BJ (cell line): ENCODE results near the gene PYGO1. TPM values are rescaled to one million over a fixed set of nuclear protein-coding genes. Genes with fewer than 3 reads are reported as not detected.
"Not testable (repeated sequence)": the region's sequence is repeated elsewhere in the genome, so short reads cannot be mapped to it uniquely, and the experiment has no call there.

Experiments used
- CTCF ChIA-PET: fragments of 350-600 bp; formaldehyde crosslinking; extraction: SDS; loops from one replicate; lab custom pipeline; 2021; ENCODE audit warnings: antibody characterized with exemption, inconsistent platforms; lab: Yijun Ruan, JAX
- POLR2A ChIA-PET: fragments of 300-600 bp; sonication (Branson Sonifier 250); formaldehyde crosslinking; extraction: SDS; loops from one replicate; lab custom pipeline; 2021; ENCODE audit warnings: antibody characterized with exemption; lab: Charles Lee
- DNase-seq: peaks from one replicate; pipeline ENCODE4 v3.0.0-alpha.2; 2011; ENCODE audit warnings: low read depth
- H3K27me3 ChIP-seq: 2 replicates; pipeline ENCODE4 v1.6.0; 2011; ENCODE audit warnings: low read length; ENCODE audit not compliant: control insufficient read depth, insufficient read depth
- H3K36me3 ChIP-seq: 2 replicates; pipeline ENCODE4 v1.5.1; 2011; ENCODE audit warnings: low read length; ENCODE audit not compliant: control insufficient read depth, insufficient read depth
- H3K4me3 ChIP-seq: 2 replicates; pipeline ENCODE4 v1.5.1; 2011; ENCODE audit warnings: low read depth, mild to moderate bottlenecking, control low read depth, low read length
- CTCF ChIP-seq: IDR thresholded peaks from 2 replicates; pipeline ENCODE4 v1.5.1; 2011; ENCODE audit warnings: low read depth, mild to moderate bottlenecking, control low read depth, inconsistent platforms, low read length, moderate library complexity; ENCODE audit not compliant: insufficient read depth
- polyA plus RNA-seq: library from polyadenylated mRNA; depleted of rRNA; stranded (reverse); fragments of >200 nt; gene quantifications from 2 replicates; pipeline ENCODE4 v1.2.3, GENCODE V29; 2011

The PYGO1 gene
- polyA plus RNA-seq, 1 experiment: 3.1 TPM

- POLR2A ChIA-PET: no interaction called here
- TF ChIP-seq CTCF: no peak
Observed at GRCh38 chr15:55513152-55513551, 75.0 kb downstream of the PYGO1 start.

GRCh38 chr15:55507567-55507966, 80.6 kb downstream of the PYGO1 start:
- no peak overlapping the region for H3K4me3 ChIP-seq
- TF ChIP-seq CTCF: no peak
- H3K36me3 ChIP-seq: no peaks in the 10 kb centered on the region
- H3K27me3 ChIP-seq: no peaks in the 10 kb centered on the region
- POLR2A ChIA-PET: no interaction called here
- no peak for DNase-seq
- CTCF ChIA-PET: interaction anchor here (1.4 kb wide), 1 partner anchor 19 kb away, joined by 4 read pairs; no protein-coding TSS in a partner anchor

More at GRCh38 chr15:55513152-55513551, 75.0 kb downstream of the PYGO1 start:
- H3K4me3 ChIP-seq: no peak overlapping the region
- CTCF ChIA-PET: interaction anchor here (0.9 to 5.5 kb wide), 4 partner anchors 13 to 130 kb away, joined by 3 to 42 read pairs (median 9); no protein-coding TSS in a partner anchor
- H3K36me3 ChIP-seq: no peaks in the 10 kb centered on the region
- DNase-seq: no peak
- H3K27me3 ChIP-seq: no peaks in the 10 kb centered on the region

GRCh38 chr15:55505407-55505806, 82.7 kb downstream of the PYGO1 start:
- POLR2A ChIA-PET: not testable (repeated sequence)
- CTCF ChIA-PET: interaction anchor here (1.8 kb wide), 1 partner anchor 9 kb away, joined by 6 read pairs; no protein-coding TSS in a partner anchor

GRCh38 chr15:55499151-55499550, 89.0 kb downstream of the PYGO1 start:
- DNase-seq: no peak
- no peaks in the 10 kb centered on the region for H3K27me3 ChIP-seq
- ChIA-PET CTCF (no interaction called here), POLR2A (no interaction called here)
- TF ChIP-seq CTCF: no peak
- H3K4me3 ChIP-seq: no peak overlapping the region
- no peaks in the 10 kb centered on the region for H3K36me3 ChIP-seq

More at GRCh38 chr15:55505407-55505806, 82.7 kb downstream of the PYGO1 start:
- not testable (repeated sequence) for DNase-seq, H3K27me3 ChIP-seq, H3K4me3 ChIP-seq, H3K36me3 ChIP-seq

GRCh38 chr15:55498109-55498938, 89.8 kb downstream of the PYGO1 start:
- CTCF ChIA-PET: interaction anchor here (0.6 to 0.7 kb wide), 2 partner anchors 21 to 31 kb away, joined by 5 read pairs; no protein-coding TSS in a partner anchor
- H3K36me3 ChIP-seq, H3K27me3 ChIP-seq, POLR2A ChIA-PET: not testable (repeated sequence)
- H3K4me3 ChIP-seq: peak overlapping the region; percentile 50
- DNase-seq: peak; percentile 39

- Histone ChIP-seq H3K36me3 (no peaks in the 10 kb centered on the region), H3K4me3 (no peak overlapping the region), H3K27me3 (no peaks in the 10 kb centered on the region)
- TF ChIP-seq CTCF: no peak
- ChIA-PET CTCF (interaction anchor here (0.7 to 1.0 kb wide), 4 partner anchors 8 to 86 kb away, joined by 3 to 4 read pairs (median 3); no protein-coding TSS in a partner anchor), POLR2A (no interaction called here)
- no peak for DNase-seq
Observed at GRCh38 chr15:55496716-55497115, 91.4 kb downstream of the PYGO1 start.
